Mesothelial cell of epicardium (in vitro differentiated cells): Measurements from ENCODE around the gene PSTPIP1. TPM values are rescaled to one million over a fixed set of nuclear protein-coding genes. Genes with fewer than 3 reads are reported as not detected.
A peak's percentile ranks its signal among the peaks of the same experiment; 100 is the strongest.

Experiments
- DNase-seq, 2 experiments: peaks; one replicate each; pipeline ENCODE4 v3.0.0; 2021; ENCODE audit warnings: low spot score in 2 of 2; ENCODE audit not compliant: unreplicated experiment in 2 of 2
- H3K27ac Mint-ChIP-seq: 2 replicates; pipeline ENCODE4 v1.8.0; 2021; ENCODE audit warnings: mixed read lengths
- H3K27me3 Mint-ChIP-seq: 2 replicates; pipeline ENCODE4 v1.8.0; 2021; ENCODE audit warnings: low read depth, mixed read lengths
- H3K36me3 Mint-ChIP-seq: 2 replicates; pipeline ENCODE4 v1.8.0; 2021; ENCODE audit warnings: mixed read lengths
- H3K4me1 Mint-ChIP-seq: 2 replicates; pipeline ENCODE4 v1.8.0; 2021; ENCODE audit warnings: mixed read lengths
- H3K4me3 Mint-ChIP-seq: 2 replicates; pipeline ENCODE4 v1.8.0; 2021; ENCODE audit warnings: mild to moderate bottlenecking, moderate library complexity, mixed read lengths
- H3K9me3 Mint-ChIP-seq: 2 replicates; pipeline ENCODE4 v1.8.0; 2021; ENCODE audit warnings: mixed read lengths
- total RNA-seq: library from RNA; stranded (reverse); gene quantifications from 3 replicates; pipeline ENCODE4 v1.2.1, GENCODE V29; 2021
- TF ChIP-seq, protein P1 (sequence below): fragments of 200-600 bp; sonication (generic); IDR thresholded peaks from one replicate; pipeline ENCODE4 v1.5.0; 2021; ENCODE audit warnings: antibody characterized with exemption; ENCODE audit not compliant: unreplicated experiment

The PSTPIP1 gene
- total RNA-seq, 1 donor from 2014 or later = not detected

DNA sequence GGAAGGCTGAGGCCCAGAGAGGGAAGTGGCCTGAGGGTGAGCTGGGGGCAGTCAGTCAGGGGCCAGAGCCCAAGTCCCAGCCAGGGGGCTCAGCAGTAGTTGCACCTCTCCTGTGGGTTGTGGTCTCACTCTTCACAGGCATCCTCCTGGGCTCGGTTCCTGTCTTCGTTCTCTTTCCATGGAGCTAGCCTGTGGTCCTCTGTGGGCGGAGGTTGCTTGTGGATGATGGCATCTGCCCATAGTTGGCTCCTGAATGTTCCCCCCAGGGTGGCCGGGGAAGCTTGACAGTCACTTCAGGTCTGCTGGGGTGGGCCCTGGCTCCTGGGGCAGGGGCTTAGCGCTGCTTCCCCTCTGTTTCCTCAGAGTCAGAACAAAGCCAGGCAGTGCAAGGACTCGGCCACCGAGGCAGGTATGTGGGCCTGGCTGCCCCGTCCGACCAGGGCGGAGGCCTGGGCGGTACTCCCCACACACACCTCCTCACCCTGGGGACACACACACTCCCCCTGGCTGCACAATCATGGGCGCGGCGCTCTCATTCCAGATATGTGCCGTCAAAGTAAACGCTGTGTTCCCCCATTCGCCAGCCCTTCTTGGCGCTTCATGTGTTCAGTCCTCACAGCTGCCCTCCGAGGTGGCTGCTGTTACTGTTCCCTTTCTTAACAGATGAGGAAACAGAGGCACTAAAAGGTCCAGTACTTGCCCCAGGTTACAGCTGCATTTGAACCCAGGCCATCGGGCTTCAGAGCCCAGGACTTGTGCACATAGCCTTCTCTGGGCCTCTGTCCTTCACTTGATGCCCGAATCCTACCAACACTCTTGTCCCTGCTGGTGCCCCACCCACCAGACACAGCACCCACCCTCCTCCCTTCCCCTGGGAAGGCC is 34.5 kb downstream of the PSTPIP1 start:
- H3K27me3 Mint-ChIP-seq = peaks cover 2% of the 10 kb centered on the region
- TF ChIP-seq, protein P1, sequence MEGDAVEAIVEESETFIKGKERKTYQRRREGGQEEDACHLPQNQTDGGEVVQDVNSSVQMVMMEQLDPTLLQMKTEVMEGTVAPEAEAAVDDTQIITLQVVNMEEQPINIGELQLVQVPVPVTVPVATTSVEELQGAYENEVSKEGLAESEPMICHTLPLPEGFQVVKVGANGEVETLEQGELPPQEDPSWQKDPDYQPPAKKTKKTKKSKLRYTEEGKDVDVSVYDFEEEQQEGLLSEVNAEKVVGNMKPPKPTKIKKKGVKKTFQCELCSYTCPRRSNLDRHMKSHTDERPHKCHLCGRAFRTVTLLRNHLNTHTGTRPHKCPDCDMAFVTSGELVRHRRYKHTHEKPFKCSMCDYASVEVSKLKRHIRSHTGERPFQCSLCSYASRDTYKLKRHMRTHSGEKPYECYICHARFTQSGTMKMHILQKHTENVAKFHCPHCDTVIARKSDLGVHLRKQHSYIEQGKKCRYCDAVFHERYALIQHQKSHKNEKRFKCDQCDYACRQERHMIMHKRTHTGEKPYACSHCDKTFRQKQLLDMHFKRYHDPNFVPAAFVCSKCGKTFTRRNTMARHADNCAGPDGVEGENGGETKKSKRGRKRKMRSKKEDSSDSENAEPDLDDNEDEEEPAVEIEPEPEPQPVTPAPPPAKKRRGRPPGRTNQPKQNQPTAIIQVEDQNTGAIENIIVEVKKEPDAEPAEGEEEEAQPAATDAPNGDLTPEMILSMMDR = no peak
- no peaks in the 10 kb centered on the region for H3K9me3 Mint-ChIP-seq
- H3K27ac Mint-ChIP-seq = no peak overlapping the region
- no peak overlapping the region for H3K4me3 Mint-ChIP-seq
- H3K36me3 Mint-ChIP-seq = no peaks in the 10 kb centered on the region
- H3K4me1 Mint-ChIP-seq = peaks cover 2% of the 10 kb centered on the region
- peak; percentile 11 to 36 for DNase-seq

DNA sequence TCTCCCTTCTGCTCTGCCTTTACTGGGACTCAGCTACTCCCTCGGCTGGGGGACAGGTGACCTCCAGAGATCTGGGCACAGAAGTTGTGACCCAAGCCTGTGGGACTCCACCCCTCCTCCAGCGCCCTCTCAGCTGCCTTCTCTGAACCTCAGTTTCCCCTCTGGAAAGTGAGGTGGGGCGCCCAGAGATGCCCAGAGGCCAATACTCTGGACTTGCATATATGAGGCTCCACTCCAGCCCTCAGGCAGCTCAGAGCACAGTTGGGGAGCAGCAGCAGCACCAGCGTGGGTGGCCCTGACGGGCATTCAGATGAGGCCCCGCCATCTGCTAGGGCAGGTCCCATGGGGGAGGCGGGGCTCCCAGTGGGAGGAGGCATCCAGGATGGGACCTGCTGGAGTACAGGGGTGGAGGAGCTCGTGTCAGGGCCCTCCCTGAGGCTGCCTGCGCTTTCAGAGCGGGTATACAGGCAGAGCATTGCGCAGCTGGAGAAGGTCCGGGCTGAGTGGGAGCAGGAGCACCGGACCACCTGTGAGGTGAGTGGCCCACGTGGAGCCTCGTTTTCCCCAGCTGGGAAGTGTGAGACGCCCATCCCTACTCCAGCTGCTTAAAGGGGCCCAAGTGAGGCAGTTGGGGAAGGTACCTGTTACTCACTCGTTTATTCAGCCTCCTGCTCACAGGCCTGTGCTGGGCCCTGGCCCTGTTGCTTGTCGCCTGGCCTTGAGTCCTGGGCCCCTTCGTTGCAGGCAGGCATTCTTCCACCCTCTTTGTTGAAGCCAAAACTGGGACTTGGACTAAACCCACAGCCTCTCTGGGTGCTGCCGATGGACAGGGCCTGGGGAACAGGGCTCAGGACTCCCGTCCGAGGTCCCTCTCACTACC is 35.4 kb downstream of the PSTPIP1 start:
- TF ChIP-seq, protein P1 = no peak
- peak; percentile 17 to 33 for DNase-seq
- Mint-ChIP-seq H3K36me3 (no peaks in the 10 kb centered on the region), H3K9me3 (no peaks in the 10 kb centered on the region), H3K4me1 (peaks cover 2% of the 10 kb centered on the region), H3K27ac (no peak overlapping the region), H3K4me3 (no peak overlapping the region), H3K27me3 (peaks cover 1% of the 10 kb centered on the region)

DNA sequence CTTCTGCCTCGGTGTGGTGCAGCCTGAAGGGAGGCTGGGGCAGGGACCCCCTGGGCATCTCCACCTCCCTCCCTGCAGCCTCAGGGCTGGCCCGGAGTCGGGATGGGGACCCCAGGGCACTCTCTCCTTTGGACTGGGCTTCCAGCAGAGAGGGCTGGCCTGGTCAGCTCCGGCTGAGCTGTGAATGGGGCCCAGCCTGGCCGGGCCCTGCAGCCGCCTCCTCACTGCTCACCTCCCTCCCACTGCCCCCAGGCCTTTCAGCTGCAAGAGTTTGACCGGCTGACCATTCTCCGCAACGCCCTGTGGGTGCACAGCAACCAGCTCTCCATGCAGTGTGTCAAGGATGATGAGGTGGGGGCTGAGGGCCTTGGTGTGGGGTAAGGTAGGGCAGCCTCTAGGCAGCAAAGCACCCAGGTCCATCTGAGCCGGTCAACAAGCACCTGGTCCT is 36.0 kb downstream of the PSTPIP1 start:
- Mint-ChIP-seq H3K27ac (no peak overlapping the region), H3K9me3 (no peaks in the 10 kb centered on the region), H3K27me3 (no peaks in the 10 kb centered on the region), H3K4me1 (peaks cover 2% of the 10 kb centered on the region), H3K36me3 (no peaks in the 10 kb centered on the region), H3K4me3 (no peak overlapping the region)
- TF ChIP-seq, protein P1 = no peak
- DNase-seq = peak in 1 of 2 experiments; percentile 35

DNA sequence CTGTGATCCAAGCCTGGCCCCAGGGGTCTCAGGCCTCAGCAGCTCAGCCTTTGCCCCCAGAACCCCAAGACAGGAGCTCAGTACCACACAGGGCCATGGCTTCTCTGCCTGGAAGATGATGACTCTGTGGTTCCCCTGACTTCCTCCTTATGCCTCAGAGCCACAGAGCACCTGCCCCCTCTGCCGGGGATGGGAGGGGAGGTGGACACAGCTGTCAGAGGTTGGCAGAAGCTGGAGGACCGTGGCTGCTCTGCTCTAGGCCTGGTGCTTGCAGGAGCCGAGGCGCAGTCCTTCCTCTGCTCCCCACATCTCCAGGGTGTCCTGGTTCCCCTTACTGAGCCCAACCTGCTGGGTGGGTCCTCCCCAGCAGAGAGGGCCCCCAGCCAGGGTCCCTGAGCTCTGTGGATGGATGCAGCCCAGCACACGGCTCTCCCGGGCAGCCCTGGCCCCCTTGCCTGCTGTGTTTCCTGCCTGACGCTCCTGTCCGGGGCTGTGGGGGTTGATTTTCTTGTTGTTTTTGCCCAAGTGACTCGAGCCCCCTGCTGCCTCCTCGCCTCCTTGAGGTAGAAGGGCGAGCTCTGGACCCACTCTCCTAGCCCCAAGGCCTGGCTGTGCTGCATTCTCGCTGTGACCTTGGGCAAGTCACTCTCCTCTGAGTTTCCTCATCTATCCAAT is 36.6 kb downstream of the PSTPIP1 start:
- no peak overlapping the region for H3K4me3 Mint-ChIP-seq
- H3K4me1 Mint-ChIP-seq = peaks cover 2% of the 10 kb centered on the region
- H3K27ac Mint-ChIP-seq = no peak overlapping the region
- peak; percentile 10 to 33 for DNase-seq
- no peaks in the 10 kb centered on the region for H3K27me3 Mint-ChIP-seq
- TF ChIP-seq, protein P1 = no peak
- H3K36me3 Mint-ChIP-seq = peaks cover 3% of the 10 kb centered on the region
- no peaks in the 10 kb centered on the region for H3K9me3 Mint-ChIP-seq

DNA sequence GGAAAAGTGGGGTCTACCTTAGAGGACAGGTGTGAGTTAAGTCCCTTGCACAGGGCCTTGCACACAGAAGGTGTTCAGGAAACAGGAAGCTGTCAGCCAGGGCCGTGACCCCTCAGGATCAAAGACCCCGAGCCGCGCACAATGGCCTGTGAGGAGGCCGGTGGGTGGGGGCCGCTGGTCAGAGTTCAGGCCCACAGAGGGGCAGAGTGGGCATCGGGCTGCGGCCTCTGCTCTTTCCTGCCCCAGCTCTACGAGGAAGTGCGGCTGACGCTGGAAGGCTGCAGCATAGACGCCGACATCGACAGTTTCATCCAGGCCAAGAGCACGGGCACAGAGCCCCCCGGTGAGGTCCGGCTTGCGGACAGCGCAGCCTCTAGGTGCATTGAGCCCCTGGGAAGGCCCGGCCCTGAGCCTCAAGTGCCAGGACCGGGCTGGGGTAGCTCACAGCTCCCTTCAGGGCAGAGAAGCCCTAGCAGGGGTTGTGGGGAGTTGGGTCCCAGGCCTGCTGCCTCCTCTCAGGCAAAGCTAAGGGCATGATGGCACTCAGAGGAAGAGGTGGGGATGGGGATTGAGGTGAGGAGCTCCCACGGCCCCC is 37.2 kb downstream of the PSTPIP1 start:
- Mint-ChIP-seq H3K4me3 (no peak overlapping the region), H3K27me3 (no peaks in the 10 kb centered on the region), H3K9me3 (no peaks in the 10 kb centered on the region), H3K4me1 (peaks cover 2% of the 10 kb centered on the region), H3K27ac (no peak overlapping the region), H3K36me3 (peaks cover 9% of the 10 kb centered on the region)
- TF ChIP-seq, protein P1 = no peak
- peak in 1 of 2 experiments; percentile 14 for DNase-seq
